Measurements from ENCODE around the gene ADAMTS4. TPM values are rescaled to one million over a fixed set of nuclear protein-coding genes. Genes with fewer than 3 reads are reported as not detected.

ADAMTS4 gene
- total and polyA plus RNA-seq, 12 donors: 1.7 to 86.1 (median 13.2) TPM

DNA sequence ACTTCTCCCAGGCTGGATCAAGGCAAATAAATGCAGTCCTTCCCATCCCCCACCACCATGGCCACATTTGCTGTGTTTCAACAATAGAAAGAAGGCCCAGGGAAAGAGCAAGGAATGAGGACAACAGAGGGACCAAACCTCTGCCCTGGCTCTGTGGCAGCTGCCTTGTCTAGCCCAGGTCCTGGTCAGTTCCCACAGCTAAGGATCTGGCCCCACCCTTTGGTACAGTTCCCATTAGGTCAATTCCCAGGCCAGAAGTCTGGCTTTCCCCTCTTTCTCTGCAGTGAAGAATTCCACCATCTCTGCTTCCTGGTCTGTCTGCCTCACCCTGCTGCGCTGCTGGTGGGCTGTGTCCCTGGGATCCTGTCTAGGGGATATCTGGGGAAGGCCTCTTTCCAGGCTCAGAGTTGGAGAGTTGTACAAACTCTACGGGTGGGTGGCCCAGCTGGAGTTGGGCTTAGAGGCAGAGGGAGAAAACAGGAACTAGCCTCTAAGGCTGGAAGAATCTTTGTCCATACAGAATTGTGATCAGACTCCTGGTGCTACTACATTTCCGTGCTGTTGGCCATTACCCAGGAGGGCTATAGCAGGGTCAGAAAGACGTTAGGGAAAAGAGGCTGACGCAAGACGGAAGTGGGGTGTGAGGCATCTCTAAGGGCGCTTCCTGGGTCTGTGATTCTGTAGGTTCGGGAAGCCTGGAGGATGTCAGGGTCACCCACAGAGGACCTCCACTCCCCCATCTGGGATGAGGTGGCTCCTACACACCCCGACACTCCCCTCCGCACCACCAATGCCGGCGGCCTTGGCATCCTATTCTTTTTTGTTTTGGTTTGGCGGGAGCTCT lies 2.4 kb upstream of the ADAMTS4 start:
- DNase-seq (peak; percentile 47 to 88), ATAC-seq (peak; percentile 36 to 73 (median 54))
- peak overlapping the region; percentile 20 to 94 (median 85) for H3K4me3 ChIP-seq
- 31 to 51% methylated on average over 13 of the region's 13 CpGs for WGBS, 2 donors
- H3K4me1 ChIP-seq: peaks cover 47 to 92% (median 80%) of the 10 kb centered on the region in 9 donors
- peak overlapping the region; percentile 93 to 100 (median 98) for H3K27ac ChIP-seq
- TF ChIP-seq, protein P1, sequence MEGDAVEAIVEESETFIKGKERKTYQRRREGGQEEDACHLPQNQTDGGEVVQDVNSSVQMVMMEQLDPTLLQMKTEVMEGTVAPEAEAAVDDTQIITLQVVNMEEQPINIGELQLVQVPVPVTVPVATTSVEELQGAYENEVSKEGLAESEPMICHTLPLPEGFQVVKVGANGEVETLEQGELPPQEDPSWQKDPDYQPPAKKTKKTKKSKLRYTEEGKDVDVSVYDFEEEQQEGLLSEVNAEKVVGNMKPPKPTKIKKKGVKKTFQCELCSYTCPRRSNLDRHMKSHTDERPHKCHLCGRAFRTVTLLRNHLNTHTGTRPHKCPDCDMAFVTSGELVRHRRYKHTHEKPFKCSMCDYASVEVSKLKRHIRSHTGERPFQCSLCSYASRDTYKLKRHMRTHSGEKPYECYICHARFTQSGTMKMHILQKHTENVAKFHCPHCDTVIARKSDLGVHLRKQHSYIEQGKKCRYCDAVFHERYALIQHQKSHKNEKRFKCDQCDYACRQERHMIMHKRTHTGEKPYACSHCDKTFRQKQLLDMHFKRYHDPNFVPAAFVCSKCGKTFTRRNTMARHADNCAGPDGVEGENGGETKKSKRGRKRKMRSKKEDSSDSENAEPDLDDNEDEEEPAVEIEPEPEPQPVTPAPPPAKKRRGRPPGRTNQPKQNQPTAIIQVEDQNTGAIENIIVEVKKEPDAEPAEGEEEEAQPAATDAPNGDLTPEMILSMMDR (IDR thresholded peaks at IDR 0.05): no peak
- no peaks in the 10 kb centered on the region for H3K27me3 ChIP-seq
- intact Hi-C loops (cut with DNase I): no loop called here
- H3K9me3 ChIP-seq: no peaks in the 10 kb centered on the region
- H3K36me3 ChIP-seq: peaks cover 0 to 37% (median 4%) of the 10 kb centered on the region in 9 donors

DNA sequence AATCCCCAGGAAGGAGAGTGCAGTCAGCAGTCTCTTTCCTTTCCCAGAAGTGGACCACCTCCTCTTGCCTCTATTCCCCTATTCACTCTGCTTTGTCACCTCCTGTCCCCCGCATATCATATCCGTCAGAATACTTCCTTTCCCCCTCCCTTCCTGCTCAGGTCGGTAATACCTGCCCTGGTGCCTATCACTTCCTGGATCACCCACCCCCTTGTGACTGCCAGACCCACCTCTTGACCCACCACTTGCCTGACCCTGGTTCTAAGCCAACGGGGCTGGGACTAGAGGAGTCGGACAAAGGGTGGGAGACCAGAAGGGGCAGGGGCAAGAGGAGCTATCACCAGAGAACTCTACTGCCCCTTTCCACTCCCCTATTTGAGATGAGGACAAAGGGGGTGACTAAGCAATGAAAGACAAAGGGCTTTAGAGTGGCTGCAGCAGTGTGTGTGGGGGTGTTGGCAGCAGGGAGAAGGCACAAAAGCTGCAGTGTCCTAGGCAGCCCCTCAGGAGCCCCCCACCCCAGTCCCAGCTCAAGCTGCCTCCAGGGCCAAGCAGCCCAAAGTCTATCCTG lies 1.7 kb upstream of the ADAMTS4 start:
- peak overlapping the region in 5 of 10 donors; percentile 72 to 94 (median 81) for H3K4me3 ChIP-seq
- WGBS, 2 donors: 41 to 50% methylated on average over 5 of the region's 5 CpGs

DNA sequence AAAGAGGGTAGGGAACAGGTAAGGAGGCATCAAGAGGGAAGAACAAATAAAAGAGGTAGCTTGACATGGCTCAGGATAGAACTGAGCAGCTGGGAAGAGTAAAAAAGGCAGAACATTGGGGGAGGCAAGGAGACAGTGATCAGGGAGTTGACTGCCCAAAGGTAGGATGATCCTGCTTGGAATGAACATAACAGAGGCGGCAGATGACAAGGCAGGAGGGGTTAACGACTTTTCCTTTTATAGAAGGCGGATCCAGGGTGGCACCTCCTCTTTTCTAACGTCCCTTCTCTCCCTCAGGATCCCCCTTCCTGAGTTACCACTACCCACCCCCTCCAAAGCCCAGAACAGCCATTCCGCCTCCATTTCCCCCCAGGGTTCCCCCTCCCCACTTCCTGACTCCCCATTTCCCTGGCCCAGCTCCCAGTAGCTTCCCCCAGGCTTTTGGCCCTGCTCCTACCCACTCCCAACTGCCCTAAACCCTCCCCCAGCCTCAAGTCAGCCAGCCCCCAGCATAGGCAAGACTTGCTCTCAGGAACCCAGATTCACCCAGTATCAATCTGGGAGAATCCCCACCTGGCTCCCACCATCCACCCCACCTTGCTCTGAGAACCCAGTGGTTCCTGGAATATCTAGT lies 769 bp upstream of the ADAMTS4 start:
- H3K27ac ChIP-seq: peak overlapping the region; percentile 93 to 100 (median 98)
- WGBS, 2 donors: 33 to 38% methylated on average over 5 of the region's 5 CpGs
- no peaks in the 10 kb centered on the region for H3K27me3 ChIP-seq
- peaks cover 0 to 35% (median 4%) of the 10 kb centered on the region in 9 donors for H3K36me3 ChIP-seq
- TF ChIP-seq, protein P1 (IDR thresholded peaks at IDR 0.05): no peak
- intact Hi-C loops (cut with DNase I): loop anchor here in 4 of 10 donors (10.0 kb wide), 1 partner anchor 185 kb away; no protein-coding TSS in a partner anchor
- no peak for ATAC-seq
- DNase-seq: no peak
- H3K9me3 ChIP-seq: no peaks in the 10 kb centered on the region
- H3K4me3 ChIP-seq: peak overlapping the region in 2 of 10 donors; percentile 60 to 67
- peaks cover 44 to 89% (median 79%) of the 10 kb centered on the region in 9 donors for H3K4me1 ChIP-seq

More for the DNA sequence above, 1.7 kb upstream of the ADAMTS4 start:
- Histone ChIP-seq H3K4me1 (peaks cover 44 to 89% (median 79%) of the 10 kb centered on the region in 9 donors), H3K27ac (peak overlapping the region; percentile 93 to 100 (median 98)), H3K36me3 (peaks cover 0 to 35% (median 4%) of the 10 kb centered on the region in 9 donors), H3K27me3 (no peaks in the 10 kb centered on the region), H3K9me3 (no peaks in the 10 kb centered on the region)
- ATAC-seq (peak in 1 of 8 donors; percentile 1), DNase-seq (no peak)
- TF ChIP-seq, protein P1 (IDR thresholded peaks at IDR 0.05): no peak
- intact Hi-C loops (cut with DNase I): no loop called here

Measured in heart right ventricle (tissue), 16 donors.